Measurements from ENCODE around the gene EEFSEC. TPM values are rescaled to one million over a fixed set of nuclear protein-coding genes. Genes with fewer than 3 reads are reported as not detected.

The EEFSEC gene
- total RNA-seq, 1 donor from 2014 or later = 0.92 TPM

GRCh38 chr3:128229106-128229857, 76.0 kb downstream of the EEFSEC start:
- H2AFZ ChIP-seq (replicated peaks) = no peak overlapping the region
- no peak overlapping the region for H3K27ac ChIP-seq
- H3K36me3 ChIP-seq = no peaks in the 10 kb centered on the region
- H3F3A ChIP-seq (ENCODE audit: low read depth) = no peaks in the 10 kb centered on the region
- Mint-ChIP-seq H3K4me1 (peaks cover 60% of the 10 kb centered on the region), H3K27ac (no peak overlapping the region), H3K4me3 (no peak overlapping the region), H3K36me3 (no peaks in the 10 kb centered on the region), H3K27me3 (ENCODE audit: insufficient read depth, low read depth) (peaks cover 7% of the 10 kb centered on the region), H3K9me3 (peaks cover under 1% of the 10 kb centered on the region)
- DNase-seq (ENCODE audit: low spot score) = no peak
- H3K4me2 ChIP-seq = no peak overlapping the region
- no peaks in the 10 kb centered on the region for H3K27me3 ChIP-seq
- no peak overlapping the region for H3K9ac ChIP-seq
- no peaks in the 10 kb centered on the region for H4K20me1 ChIP-seq (ENCODE audit: low read depth)
- no peak for TF ChIP-seq EZH2phosphoT487 (IDR thresholded peaks at IDR 0.05)
- no peak for TF ChIP-seq CTCF (IDR thresholded peaks at IDR 0.05)
- TF ChIP-seq EZH2 (IDR thresholded peaks at IDR 0.05) = no peak
- H3K9me3 ChIP-seq (ENCODE audit: low read depth) = no peaks in the 10 kb centered on the region
- no peaks in the 10 kb centered on the region for H3K79me2 ChIP-seq (ENCODE audit: low read depth)
- H3K4me1 ChIP-seq = peaks cover 24% of the 10 kb centered on the region
- no peak overlapping the region for H3K4me3 ChIP-seq

GRCh38 chr3:128231606-128232005, 78.3 kb downstream of the EEFSEC start:
- Histone ChIP-seq H4K20me1 (ENCODE audit: low read depth) (no peaks in the 10 kb centered on the region), H2AFZ (replicated peaks) (no peak overlapping the region), H3K9ac (no peak overlapping the region), H3K9me3 (ENCODE audit: low read depth) (no peaks in the 10 kb centered on the region), H3K4me3 (no peak overlapping the region), H3K27ac (no peak overlapping the region), H3F3A (ENCODE audit: low read depth) (no peaks in the 10 kb centered on the region), H3K27me3 (no peaks in the 10 kb centered on the region), H3K36me3 (no peaks in the 10 kb centered on the region), H3K4me1 (peaks cover 14% of the 10 kb centered on the region), H3K79me2 (ENCODE audit: low read depth) (no peaks in the 10 kb centered on the region), H3K4me2 (no peak overlapping the region)
- peaks cover 5% of the 10 kb centered on the region for H3K27me3 Mint-ChIP-seq (ENCODE audit: insufficient read depth, low read depth)
- peak overlapping the region; percentile 72 for H3K27ac Mint-ChIP-seq
- no peaks in the 10 kb centered on the region for H3K36me3 Mint-ChIP-seq
- no peak overlapping the region for H3K4me3 Mint-ChIP-seq
- H3K9me3 Mint-ChIP-seq = no peaks in the 10 kb centered on the region
- DNase-seq (ENCODE audit: low spot score) = peak; percentile 18
- H3K4me1 Mint-ChIP-seq = peaks cover 68% of the 10 kb centered on the region
- TF ChIP-seq CTCF (IDR thresholded peaks at IDR 0.05) = no peak
- TF ChIP-seq EZH2phosphoT487 (IDR thresholded peaks at IDR 0.05) = no peak
- TF ChIP-seq EZH2 (IDR thresholded peaks at IDR 0.05) = no peak

GRCh38 chr3:128232376-128233178, 79.3 kb downstream of the EEFSEC start:
- Mint-ChIP-seq H3K4me1 (peaks cover 71% of the 10 kb centered on the region), H3K27ac (no peak overlapping the region), H3K4me3 (no peak overlapping the region), H3K36me3 (no peaks in the 10 kb centered on the region), H3K9me3 (no peaks in the 10 kb centered on the region), H3K27me3 (ENCODE audit: insufficient read depth, low read depth) (peaks cover under 1% of the 10 kb centered on the region)
- H3K9me3 ChIP-seq (ENCODE audit: low read depth) = no peaks in the 10 kb centered on the region
- H3K4me3 ChIP-seq = no peak overlapping the region
- H3K4me2 ChIP-seq = no peak overlapping the region
- peaks cover 21% of the 10 kb centered on the region for H3K4me1 ChIP-seq
- no peaks in the 10 kb centered on the region for H4K20me1 ChIP-seq (ENCODE audit: low read depth)
- no peak for DNase-seq (ENCODE audit: low spot score)
- no peaks in the 10 kb centered on the region for H3K36me3 ChIP-seq
- no peaks in the 10 kb centered on the region for H3F3A ChIP-seq (ENCODE audit: low read depth)
- H3K27ac ChIP-seq = no peak overlapping the region
- TF ChIP-seq EZH2phosphoT487 (IDR thresholded peaks at IDR 0.05) (no peak), EZH2 (IDR thresholded peaks at IDR 0.05) (no peak)
- H3K79me2 ChIP-seq (ENCODE audit: low read depth) = no peaks in the 10 kb centered on the region
- no peak overlapping the region for H2AFZ ChIP-seq (replicated peaks)
- no peak overlapping the region for H3K9ac ChIP-seq
- no peaks in the 10 kb centered on the region for H3K27me3 ChIP-seq
